Activated T-cell treated with anti-CD3 and anti-CD28 coated beads, Interleukin-2, amount 50 U/mL, for 48 hours (primary cell): Measurements from ENCODE around the gene MARF1.
"Not testable (repeated sequence)": the region's sequence is repeated elsewhere in the genome, so short reads cannot be mapped to it uniquely, and the experiment has no call there.

Experiments used
- DNase-seq, 2 experiments: peaks; one replicate each; pipeline ENCODE4 v3.0.0-alpha.2; 2020

Gene MARF1

GRCh38 chr16:15566095-15566494 lies 76.9 kb downstream of the MARF1 start:
- no peak for DNase-seq

- no peak for DNase-seq
These were observed 78.2 kb downstream of the MARF1 start for GRCh38 chr16:15564604-15565339.

DNA sequence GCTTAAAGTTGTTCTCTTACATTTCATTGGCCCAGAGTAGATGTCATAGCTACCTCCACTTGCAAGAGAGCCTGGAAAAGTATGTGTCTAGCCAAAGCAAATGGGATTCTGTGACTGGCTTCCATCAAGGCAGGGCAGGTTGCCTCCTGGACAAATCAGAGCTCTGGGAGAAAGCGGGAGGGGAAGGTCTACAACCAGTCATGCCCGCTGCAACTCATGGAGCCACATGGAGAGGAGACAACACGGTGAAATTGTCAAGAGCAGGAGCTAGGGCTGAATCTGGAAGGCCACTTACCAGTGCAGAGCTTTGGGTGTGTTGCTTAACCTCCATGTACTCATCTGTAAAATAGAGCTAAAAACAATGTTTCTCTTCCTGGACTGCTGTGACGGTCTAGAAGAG lies 83.8 kb downstream of the MARF1 start:
- DNase-seq = no peak

- no peak for DNase-seq
These were observed 85.7 kb downstream of the MARF1 start for GRCh38 chr16:15557258-15557657.

- no peak for DNase-seq
These were observed 86.8 kb downstream of the MARF1 start for GRCh38 chr16:15556130-15556529.

DNA sequence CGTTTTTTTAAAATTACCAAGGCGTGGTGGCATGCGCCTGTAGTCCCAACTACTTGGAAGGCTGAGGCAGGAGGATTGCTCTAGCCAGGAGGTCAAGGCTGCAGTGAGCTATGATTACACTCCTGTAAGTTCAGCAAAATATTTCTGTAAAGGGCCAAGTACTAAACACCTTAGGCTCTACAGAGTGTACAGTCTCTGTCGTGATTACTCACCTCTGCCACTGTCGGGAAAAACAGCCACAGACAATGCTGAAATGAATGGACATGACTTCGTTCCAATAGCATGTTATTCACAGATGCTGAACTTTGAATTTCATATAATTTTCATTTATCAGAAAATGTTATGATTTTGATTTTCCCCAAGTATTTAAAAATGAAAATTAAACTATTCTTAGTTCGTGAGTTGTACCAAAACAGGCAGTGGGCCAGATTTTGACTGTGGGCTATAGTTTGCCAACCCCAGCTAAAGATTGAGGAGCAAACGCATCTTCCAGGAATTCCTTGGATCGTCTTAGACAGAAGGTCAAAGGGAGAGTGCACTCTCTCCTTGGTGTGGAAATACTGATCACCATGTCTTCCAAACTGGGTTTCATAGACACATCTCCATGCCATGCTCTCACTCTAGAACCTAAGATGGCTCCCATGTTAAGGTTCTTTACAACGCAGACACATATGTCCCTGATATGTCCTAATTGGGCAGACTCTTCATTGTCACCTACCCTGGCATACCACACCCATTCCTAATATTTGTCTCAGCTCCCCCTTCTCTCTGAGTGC lies 89.5 kb downstream of the MARF1 start:
- DNase-seq = peak; percentile 47 to 54

- peak; percentile 32 to 37 for DNase-seq
These were observed 90.4 kb downstream of the MARF1 start for GRCh38 chr16:15552507-15552906.

GRCh38 chr16:15548482-15548891 lies 94.5 kb downstream of the MARF1 start:
- no peak for DNase-seq

DNA sequence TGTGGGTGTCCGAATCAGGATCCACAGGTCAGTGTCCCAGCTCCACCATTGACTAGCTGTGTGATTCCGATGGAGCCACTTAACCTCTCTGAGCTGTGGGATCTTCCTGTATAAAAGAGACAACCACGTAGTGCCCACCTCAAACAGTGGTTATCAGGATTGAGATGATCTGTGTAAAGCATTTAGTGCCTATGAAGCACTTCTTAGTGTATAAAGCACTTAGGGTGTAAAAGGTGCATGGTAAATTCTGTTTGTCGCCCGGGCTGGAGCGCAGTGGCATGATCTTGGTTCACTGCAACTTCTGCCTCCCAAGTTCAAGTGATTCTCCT lies 95.2 kb downstream of the MARF1 start:
- DNase-seq = no peak

DNA sequence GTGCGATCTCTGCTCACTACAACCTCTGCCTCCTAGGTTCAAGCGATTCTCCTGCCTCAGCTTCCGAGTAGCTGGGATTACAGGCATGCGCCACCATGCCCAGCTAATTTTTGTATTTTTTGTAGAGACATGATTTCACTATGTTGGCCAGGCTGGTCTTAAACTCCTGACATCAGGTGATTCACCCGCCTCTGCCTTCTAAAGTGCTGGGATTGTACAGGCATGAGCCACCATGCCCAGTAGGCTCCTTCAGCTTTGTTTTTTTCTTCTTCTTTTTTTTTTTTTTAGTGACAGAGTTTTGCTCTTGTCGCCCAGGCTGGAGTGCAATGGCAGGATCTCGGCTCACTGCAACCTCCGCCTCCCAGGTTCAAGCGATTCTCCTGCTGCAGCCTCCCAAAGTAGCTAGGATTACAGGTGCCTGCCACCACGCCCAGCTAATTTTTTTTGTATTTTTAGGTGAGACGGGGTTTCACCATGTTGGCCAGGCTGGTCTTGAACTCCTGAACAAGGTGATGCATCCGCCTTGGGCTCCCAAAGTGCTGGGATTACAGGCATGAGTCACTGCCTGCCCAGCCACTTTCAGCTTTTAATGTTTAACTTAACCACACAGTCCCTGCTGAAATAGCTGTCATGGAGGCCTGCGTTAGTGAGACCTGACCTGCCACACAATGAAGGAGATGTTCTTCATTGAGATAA lies 95.7 kb downstream of the MARF1 start:
- DNase-seq = not testable (repeated sequence)

- DNase-seq = no peak
These were observed 97.4 kb downstream of the MARF1 start for GRCh38 chr16:15545544-15545943.

DNA sequence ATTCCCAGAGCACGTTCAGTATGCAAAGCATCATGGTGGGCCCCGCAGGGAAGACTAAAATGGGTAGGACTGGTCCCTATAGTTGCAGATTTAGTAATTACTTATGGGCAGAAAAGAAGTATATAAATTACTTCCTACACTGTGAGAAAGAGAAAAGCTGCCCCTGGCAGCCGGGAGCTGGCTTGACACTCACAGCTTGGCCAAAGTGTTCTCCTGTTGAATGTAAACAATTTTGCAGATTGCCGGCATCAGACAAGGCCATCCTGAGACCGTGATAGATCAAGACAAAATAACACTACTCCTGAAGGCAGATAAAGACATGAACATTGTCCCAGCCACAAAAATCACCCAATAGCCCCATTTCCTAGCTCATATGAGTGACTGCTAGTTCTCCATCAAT lies 98.5 kb downstream of the MARF1 start:
- no peak for DNase-seq
